Stimulated activated naive CD8-positive, alpha-beta T cell treated with anti-CD3 and anti-CD28 coated beads, Interleukin-15, amount 100 ng/mL, for 72 hours (primary cell): ENCODE measurements around the gene GOLGA6L6.
"Not testable (repeated sequence)": the region's sequence is repeated elsewhere in the genome, so short reads cannot be mapped to it uniquely, and the experiment has no call there.

Experiments used
- ATAC-seq: fragments of 150-1000 bp; cut with Tn5 transposase; 2 replicates; pipeline ENCODE4 v1.10.0; 2021; ENCODE audit warnings: mild to moderate bottlenecking, moderate library complexity
- DNase-seq, 2 donors: peaks; one replicate each; pipeline ENCODE4 v3.0.0; 2021 to 2022
- H3K27ac Mint-ChIP-seq, 2 donors: one replicate each; pipeline ENCODE4 v1.8.0; 2022; ENCODE audit warnings: mild to moderate bottlenecking in 2 of 2, mixed read lengths in 2 of 2, moderate library complexity in 2 of 2
- H3K27me3 Mint-ChIP-seq: one replicate; pipeline ENCODE4 v1.8.0; 2022; ENCODE audit warnings: mixed read lengths
- H3K4me1 Mint-ChIP-seq: one replicate; pipeline ENCODE4 v1.8.0; 2022; ENCODE audit warnings: mild to moderate bottlenecking, mixed read lengths
- H3K4me3 Mint-ChIP-seq, 2 donors: one replicate each; pipeline ENCODE4 v1.8.0; 2022; ENCODE audit warnings: mild to moderate bottlenecking in 2 of 2, mixed read lengths in 2 of 2, moderate library complexity in 1 of 2
- H3K9me3 Mint-ChIP-seq, 2 donors: one replicate each; pipeline ENCODE4 v1.8.0; 2022; ENCODE audit warnings: mixed read lengths in 2 of 2

Gene GOLGA6L6

DNA sequence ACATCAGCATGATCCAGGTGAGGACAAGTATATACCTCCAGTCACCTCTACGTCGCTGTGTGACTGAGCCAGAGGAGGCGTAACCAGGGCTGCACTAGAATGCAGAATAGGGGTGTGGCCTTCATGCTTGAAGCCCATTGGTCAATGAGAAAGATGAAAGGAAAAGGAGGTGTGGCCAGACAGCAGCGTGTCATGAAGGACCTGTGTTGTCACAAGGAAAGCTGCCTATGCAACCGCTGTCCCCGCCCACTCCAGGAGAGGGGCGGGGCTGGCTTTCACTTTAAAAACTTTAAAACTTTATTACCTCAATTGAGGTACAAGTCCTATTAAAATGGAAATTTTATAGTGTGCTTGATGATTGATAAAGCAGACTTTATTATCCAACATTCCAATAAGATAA, at the start of gene GOLGA6L6:
Gene GOLGA6L6, minus strand, starts transcription at position 101 of the 400 bp plus-strand sequence. Its CDS starts 91 bp downstream, at position 10.
- ATAC-seq, H3K27ac Mint-ChIP-seq, DNase-seq, H3K4me1 Mint-ChIP-seq, H3K4me3 Mint-ChIP-seq, H3K27me3 Mint-ChIP-seq, H3K9me3 Mint-ChIP-seq: not testable (repeated sequence)

- not testable (repeated sequence) for H3K27me3 Mint-ChIP-seq, DNase-seq, H3K4me3 Mint-ChIP-seq, H3K4me1 Mint-ChIP-seq, H3K9me3 Mint-ChIP-seq, H3K27ac Mint-ChIP-seq, ATAC-seq
Observed at GRCh38 chr15:20590069-20590468, 48.5 kb upstream of the GOLGA6L6 start.

DNA sequence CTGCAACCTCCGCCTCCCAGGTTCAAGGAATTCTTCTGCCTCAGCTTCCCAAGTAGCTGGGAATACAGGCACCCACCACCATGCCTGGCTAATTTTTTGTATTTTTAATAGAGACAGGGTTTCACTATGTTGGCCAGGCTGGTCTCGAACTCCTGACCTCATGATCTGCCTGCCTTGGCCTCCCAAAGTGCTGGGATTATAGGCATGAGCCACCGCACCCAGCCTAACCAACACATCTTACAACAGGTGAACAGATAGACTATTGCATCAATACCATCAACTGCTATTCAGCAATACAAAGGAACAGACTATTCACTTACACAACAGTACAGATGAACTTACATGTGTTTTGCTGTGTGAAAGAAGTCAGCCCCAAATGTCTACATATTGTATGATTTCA, 45.2 kb upstream of the GOLGA6L6 start:
- DNase-seq, H3K4me3 Mint-ChIP-seq, H3K4me1 Mint-ChIP-seq, H3K9me3 Mint-ChIP-seq, H3K27ac Mint-ChIP-seq, H3K27me3 Mint-ChIP-seq, ATAC-seq: not testable (repeated sequence)

- not testable (repeated sequence) for ATAC-seq, H3K9me3 Mint-ChIP-seq, H3K4me3 Mint-ChIP-seq, DNase-seq, H3K27ac Mint-ChIP-seq, H3K4me1 Mint-ChIP-seq, H3K27me3 Mint-ChIP-seq
Observed at GRCh38 chr15:20582726-20583115, 41.1 kb upstream of the GOLGA6L6 start.

GRCh38 chr15:20582109-20582725, 40.6 kb upstream of the GOLGA6L6 start:
- not testable (repeated sequence) for H3K9me3 Mint-ChIP-seq, ATAC-seq, H3K4me1 Mint-ChIP-seq, H3K4me3 Mint-ChIP-seq, DNase-seq, H3K27ac Mint-ChIP-seq, H3K27me3 Mint-ChIP-seq

GRCh38 chr15:20581261-20582108, 39.9 kb upstream of the GOLGA6L6 start:
- not testable (repeated sequence) for DNase-seq, H3K27me3 Mint-ChIP-seq, H3K4me1 Mint-ChIP-seq, H3K9me3 Mint-ChIP-seq, H3K27ac Mint-ChIP-seq, H3K4me3 Mint-ChIP-seq, ATAC-seq

GRCh38 chr15:20579662-20580061, 38.1 kb upstream of the GOLGA6L6 start:
- DNase-seq, H3K9me3 Mint-ChIP-seq, ATAC-seq, H3K27ac Mint-ChIP-seq, H3K4me3 Mint-ChIP-seq, H3K4me1 Mint-ChIP-seq, H3K27me3 Mint-ChIP-seq: not testable (repeated sequence)

- not testable (repeated sequence) for H3K4me3 Mint-ChIP-seq, H3K4me1 Mint-ChIP-seq, H3K27me3 Mint-ChIP-seq, DNase-seq, ATAC-seq, H3K27ac Mint-ChIP-seq, H3K9me3 Mint-ChIP-seq
Observed at GRCh38 chr15:20551289-20551688, 9.7 kb upstream of the GOLGA6L6 start.

- DNase-seq, ATAC-seq, H3K27ac Mint-ChIP-seq, H3K4me3 Mint-ChIP-seq, H3K4me1 Mint-ChIP-seq, H3K9me3 Mint-ChIP-seq, H3K27me3 Mint-ChIP-seq: not testable (repeated sequence)
Observed at GRCh38 chr15:20505926-20506658, 35.5 kb downstream of the GOLGA6L6 start.

GRCh38 chr15:20502839-20503238, 38.8 kb downstream of the GOLGA6L6 start:
- not testable (repeated sequence) for DNase-seq, ATAC-seq, H3K4me3 Mint-ChIP-seq, H3K27me3 Mint-ChIP-seq, H3K4me1 Mint-ChIP-seq, H3K27ac Mint-ChIP-seq, H3K9me3 Mint-ChIP-seq

DNA sequence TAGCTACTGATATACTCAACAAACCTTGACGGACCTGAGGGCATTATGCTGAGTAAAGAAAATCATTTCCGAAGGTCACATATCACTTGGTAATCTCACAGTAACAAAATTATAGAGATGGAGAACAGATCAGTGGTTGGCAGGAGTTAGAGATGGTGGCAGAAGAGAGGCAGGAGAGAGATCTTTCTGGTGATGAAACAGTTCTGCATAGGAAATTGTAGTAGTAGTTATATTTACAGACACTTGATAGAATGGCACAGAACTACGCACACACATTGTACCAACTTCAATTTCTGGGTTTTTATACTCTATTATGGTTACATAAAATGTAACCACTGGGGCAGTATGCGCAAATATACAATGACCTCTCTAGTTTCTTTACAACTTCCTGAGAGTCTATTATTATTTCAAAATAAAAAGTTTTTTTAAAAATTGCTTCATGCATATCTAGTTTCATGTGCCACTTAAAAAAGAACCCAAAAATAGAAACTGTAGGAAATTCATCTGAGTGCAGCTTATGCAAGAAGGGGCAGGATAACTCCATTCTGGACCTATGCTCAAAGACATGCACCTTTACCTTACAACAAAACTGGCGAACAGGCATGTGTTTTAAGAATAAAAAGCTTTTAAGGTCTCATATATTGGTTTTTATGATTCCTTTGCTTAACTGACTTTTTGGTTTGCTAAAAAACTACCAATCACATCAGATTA, 39.9 kb downstream of the GOLGA6L6 start:
- not testable (repeated sequence) for H3K27me3 Mint-ChIP-seq, H3K4me3 Mint-ChIP-seq, ATAC-seq, H3K4me1 Mint-ChIP-seq, H3K9me3 Mint-ChIP-seq, DNase-seq, H3K27ac Mint-ChIP-seq

GRCh38 chr15:20497781-20498180, 43.8 kb downstream of the GOLGA6L6 start:
- not testable (repeated sequence) for H3K4me3 Mint-ChIP-seq, DNase-seq, H3K4me1 Mint-ChIP-seq

DNA sequence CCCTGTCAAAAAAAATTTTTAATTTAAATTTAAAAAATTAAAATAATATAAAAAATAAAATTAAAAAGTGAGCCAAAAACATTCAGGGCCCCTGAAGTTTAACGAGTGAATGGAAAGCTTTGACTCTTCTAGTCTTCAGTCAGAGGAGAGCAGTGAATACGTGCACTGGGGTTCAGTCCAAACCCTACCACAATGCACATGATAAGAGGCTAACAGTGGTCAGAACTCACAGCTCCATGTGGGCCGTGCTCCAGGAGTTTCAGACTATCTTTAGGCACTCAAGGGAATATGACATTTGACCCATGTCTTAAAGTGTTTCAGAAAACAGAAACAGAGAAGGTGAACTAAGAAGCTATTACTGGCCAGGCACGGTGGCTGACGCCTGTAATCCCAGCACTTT, 48.6 kb downstream of the GOLGA6L6 start:
- DNase-seq, H3K4me1 Mint-ChIP-seq, H3K4me3 Mint-ChIP-seq, ATAC-seq, H3K27me3 Mint-ChIP-seq, H3K27ac Mint-ChIP-seq, H3K9me3 Mint-ChIP-seq: not testable (repeated sequence)

More at GRCh38 chr15:20497781-20498180, 43.8 kb downstream of the GOLGA6L6 start:
- H3K27ac Mint-ChIP-seq, ATAC-seq, H3K9me3 Mint-ChIP-seq, H3K27me3 Mint-ChIP-seq: not testable (repeated sequence)

DNA sequence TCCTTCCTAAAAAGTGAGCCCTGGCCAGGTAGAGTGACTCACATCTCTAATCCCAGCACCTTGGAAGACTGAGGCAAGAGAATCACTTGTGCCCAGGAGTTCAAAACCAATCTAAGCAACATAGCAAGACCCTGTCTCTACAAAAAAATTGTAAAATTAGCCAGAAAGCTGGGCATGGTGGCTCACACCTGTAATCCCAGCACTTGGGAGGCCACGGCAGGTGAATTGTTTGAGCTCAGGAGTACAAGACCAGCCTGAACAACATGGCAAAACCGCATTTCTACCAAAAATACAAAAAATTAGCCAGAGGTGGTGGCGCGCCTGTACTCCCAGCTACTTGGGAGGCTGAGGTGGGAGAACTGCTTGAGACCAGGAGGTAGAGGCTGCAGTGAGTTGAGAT, 49.0 kb downstream of the GOLGA6L6 start:
- DNase-seq, H3K27ac Mint-ChIP-seq, H3K9me3 Mint-ChIP-seq, H3K4me3 Mint-ChIP-seq, ATAC-seq, H3K4me1 Mint-ChIP-seq, H3K27me3 Mint-ChIP-seq: not testable (repeated sequence)

- not testable (repeated sequence) for ATAC-seq, H3K4me3 Mint-ChIP-seq, H3K9me3 Mint-ChIP-seq, H3K4me1 Mint-ChIP-seq, DNase-seq, H3K27me3 Mint-ChIP-seq, H3K27ac Mint-ChIP-seq
Observed at GRCh38 chr15:20489320-20489719, 52.3 kb downstream of the GOLGA6L6 start.
